ENCODE results near the gene UPB1. TPM values are rescaled to one million over a fixed set of nuclear protein-coding genes. Genes with fewer than 3 reads are reported as not detected.
"Not testable (repeated sequence)": the region's sequence is repeated elsewhere in the genome, so short reads cannot be mapped to it uniquely, and the experiment has no call there.

Gene UPB1
- total RNA-seq, 1 donor from 2014 or later: 0.32 TPM

DNA sequence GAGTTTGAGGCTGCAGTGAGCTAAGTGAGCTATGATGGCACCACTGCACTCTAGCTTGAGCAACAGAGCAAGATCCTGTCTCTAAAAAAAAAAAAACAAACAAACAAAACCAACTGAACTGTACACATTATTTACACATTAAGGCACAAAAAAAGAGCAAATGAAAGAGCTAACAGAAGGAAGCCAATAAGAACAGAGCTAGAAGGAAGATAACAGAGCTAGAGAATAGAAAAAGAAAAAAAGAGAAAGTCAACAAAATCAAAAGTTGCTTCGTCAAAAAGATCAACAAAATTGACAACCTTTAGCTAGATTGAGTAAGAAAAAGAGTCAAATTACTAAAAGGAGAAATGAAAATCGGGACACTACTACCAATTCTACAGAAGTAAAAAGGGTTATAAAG lies 34.8 kb downstream of the UPB1 start:
- DNase-seq (ENCODE audit: low spot score): no peak

DNA sequence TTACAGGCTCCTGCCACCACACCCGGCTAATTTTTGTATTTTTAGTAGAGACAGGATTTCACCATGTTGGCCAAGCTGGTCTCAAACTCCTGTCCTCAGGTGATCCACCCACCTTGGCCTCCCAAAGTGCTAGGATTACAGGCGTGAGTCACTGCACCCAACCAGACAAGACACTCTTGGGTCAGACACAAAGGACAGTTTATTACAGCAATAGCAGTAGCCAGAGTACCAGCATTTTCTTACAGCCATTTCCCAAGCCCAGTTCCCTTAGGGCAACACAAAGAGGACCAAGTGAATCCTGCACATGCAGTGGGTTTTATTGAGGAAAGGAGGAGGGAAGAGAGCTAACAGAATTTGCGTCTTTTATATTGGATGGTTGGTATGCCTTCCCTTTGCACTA lies 35.8 kb downstream of the UPB1 start:
- DNase-seq (ENCODE audit: low spot score): not testable (repeated sequence)

DNA sequence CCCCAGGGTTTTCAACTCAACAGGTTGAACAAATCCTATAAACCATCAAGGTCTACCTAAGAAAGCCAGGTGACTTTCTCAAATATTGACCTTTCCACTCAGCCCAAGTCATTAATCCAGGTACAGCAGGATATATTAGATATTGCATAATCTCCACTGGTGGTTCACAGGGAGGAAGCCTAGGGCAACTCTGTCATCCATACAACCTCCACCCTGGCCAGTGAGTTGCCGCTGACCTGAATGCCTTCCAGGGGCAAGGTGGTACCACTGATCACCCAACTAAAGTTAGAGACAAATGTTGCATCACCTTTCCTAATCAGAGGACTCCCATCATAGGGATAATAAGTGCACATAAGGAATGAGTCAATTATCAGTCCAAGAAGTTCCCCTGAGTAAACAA lies 36.9 kb downstream of the UPB1 start:
- DNase-seq (ENCODE audit: low spot score): no peak

DNA sequence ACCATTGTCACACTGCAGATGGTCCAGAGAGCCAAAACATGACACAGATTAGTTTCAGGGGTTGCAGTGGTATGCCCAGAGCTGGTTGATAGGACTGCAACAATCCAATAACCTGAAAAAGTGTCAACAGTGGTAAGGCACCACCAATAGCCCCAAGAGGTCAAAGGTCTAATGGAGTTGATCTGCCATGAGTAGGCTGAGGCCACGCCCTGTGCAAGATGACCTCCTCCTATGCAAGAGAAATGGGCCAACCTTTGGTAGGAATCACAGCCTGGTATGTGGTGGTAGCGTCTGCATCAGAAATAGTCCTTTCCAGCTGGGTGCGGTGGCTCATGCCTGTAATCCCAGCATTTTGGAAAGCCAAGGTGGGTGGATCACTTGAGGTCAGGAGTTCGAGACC lies 40.2 kb downstream of the UPB1 start:
- no peak for DNase-seq (ENCODE audit: low spot score)

DNA sequence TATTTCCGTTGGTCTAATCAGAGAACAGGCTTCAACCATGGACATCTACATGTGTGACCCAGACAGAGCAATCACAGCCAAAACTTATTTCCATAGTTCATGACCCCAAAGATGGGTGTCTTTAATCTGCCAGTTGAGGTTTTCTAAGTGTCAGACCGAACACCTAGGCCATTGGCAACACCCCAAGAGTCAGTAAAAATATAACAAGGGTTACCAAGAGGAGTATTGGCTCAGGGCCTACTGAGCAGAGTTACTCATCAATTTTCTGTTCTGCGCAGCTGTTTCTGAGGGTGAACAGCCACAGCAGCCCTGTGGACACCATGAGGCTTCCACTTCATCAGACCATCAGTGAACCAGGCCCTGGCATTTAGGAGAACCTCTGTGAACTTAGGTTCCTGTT lies 41.0 kb downstream of the UPB1 start:
- DNase-seq (ENCODE audit: low spot score): no peak

DNA sequence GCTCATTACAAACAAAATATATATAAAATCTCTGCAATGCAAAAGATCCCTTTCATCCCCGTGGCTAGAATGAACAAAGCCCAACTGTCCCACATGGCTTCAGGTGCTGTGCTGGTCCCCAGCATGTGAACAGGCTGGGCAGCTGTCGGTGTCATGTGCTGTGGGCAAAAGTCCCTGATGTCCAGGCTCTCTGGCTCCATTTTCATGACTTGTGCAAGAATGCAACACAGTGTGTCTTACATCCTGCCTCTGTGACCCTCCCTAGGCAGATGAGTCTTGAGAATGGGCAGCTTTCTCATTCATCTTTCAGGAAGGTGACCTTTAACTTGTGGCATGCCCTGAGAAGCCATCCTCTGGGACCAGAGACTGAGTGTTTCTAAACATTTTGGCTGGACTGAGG lies 45.3 kb downstream of the UPB1 start:
- DNase-seq (ENCODE audit: low spot score): no peak

DNA sequence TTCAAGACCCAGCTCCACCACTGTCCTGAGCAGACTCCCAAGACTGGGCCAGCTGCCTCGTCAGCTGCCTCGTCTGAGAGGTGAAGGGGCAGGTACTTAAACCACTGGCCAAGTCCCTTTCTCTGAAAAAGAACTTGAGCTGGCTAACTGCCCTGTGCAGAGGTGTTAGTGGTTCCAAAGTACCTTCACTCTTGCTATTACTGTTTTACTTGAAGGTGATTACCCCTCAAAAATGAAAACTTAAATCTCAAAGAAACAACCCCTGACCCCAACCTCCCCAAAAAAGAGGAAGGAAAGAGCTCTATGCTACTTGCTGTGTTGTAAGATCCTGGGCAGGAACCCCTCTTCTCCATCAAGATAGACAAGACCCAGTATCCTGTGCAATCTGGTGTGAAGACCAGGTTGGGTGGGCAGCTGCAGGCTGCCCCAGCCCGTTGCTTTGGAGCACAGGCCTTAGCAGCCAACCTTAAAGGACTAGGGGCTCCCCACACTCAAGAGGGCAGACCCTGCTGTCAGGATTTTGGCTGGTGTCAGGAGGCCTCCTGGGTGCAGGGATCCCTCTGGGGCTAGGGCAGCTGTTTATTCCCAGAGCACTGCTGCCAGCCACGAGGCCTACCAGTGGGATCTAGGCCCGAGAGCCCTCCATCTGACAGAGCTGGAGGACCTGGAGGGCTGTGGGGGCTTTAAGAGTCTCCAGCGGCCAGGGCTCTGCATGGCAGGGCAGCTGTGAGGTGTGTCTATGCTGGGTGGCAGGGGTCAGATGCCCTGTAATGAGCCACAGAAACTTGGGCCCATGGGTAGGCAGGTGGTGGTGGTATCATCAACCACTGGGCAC lies 46.8 kb downstream of the UPB1 start:
- no peak for DNase-seq (ENCODE audit: low spot score)

DNA sequence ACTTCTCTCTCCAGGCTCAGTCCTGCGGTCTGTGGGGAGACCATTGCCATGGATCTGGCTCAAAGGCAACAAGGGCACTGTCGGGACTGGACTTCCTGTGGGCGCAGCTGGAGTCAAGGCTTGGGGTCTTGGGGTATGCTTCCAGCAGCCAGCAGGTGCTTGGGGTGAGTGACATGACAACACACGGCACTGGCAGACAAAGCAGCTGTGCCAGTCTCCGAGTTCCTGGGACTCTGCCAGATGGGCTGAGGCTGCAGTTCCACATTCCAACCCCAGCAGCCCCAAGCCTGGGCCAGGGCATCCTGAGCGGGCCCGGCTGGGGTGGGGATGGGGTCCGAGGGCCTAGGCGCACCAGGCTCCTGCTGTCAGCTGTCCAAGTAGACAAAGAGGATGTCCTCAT lies 47.5 kb downstream of the UPB1 start:
- DNase-seq (ENCODE audit: low spot score): no peak

DNA sequence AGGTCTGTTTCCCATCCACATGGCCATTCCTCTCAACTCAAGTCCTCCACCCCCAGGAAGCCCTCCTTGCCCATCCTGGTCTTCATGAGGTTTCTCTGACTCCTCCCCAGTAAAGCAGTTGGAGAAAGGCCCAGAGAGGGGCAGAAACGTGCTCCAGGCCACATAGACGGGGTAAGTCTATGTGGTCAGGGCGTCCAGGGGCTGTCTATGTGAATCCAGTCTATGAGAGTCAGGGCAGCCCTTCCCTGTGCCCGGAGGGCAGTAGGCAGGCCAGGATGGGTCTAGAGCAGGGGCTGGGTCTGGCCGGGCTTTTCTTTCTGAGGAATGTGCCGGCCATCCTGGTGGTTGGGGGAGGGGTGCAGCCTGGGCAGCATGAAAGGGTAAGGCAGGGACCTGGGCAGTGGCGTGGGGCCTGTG lies 48.1 kb downstream of the UPB1 start:
- no peak for DNase-seq (ENCODE audit: low spot score)

DNA sequence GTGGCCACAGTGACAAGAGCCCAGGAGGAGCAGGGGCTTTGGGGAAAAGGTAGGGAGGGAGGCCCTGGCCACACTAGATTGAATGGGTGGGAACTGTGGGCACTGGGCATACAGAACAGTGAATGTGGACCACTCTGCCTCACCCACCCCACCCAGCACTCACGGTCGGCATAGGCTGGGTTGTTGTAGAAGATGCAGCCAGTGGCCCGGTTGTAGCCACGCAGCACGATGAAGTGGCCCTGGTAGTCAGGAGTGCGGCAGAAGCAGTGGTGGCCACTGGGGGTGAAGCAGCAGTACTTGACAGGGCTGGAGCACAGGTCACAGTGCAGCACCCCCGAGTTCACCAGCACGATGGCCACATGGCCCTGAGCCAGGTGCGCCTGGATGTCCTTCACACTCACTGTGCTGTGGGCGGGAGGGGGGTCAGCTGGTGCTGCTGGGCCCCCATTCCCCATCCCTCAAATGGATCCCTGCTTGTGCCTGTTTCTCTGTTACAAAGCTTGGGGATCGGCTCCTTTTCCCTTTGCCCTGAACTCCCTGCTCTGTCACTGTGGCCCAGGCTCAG lies 48.6 kb downstream of the UPB1 start:
- no peak for DNase-seq (ENCODE audit: low spot score)

DNA sequence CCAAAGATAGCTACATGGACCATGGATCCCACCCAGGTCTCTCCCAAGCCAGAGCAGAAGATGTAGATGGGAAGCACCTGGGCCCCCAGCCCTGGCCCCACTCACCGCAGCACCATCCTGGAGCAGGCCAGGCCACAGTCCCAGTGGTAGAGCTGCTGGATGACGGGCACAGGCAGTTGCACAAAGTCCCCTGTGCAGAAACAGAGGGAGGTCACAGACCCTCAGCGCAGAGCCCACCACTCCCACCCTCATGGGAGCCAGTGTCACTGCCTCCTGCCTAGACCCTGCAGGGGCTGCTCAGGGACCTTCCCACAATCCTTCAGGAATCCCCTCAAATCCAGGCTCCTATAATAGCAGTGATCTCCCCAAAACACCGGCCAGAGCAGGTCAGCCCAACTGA lies 53.7 kb downstream of the UPB1 start:
- no peak for DNase-seq (ENCODE audit: low spot score)

DNA sequence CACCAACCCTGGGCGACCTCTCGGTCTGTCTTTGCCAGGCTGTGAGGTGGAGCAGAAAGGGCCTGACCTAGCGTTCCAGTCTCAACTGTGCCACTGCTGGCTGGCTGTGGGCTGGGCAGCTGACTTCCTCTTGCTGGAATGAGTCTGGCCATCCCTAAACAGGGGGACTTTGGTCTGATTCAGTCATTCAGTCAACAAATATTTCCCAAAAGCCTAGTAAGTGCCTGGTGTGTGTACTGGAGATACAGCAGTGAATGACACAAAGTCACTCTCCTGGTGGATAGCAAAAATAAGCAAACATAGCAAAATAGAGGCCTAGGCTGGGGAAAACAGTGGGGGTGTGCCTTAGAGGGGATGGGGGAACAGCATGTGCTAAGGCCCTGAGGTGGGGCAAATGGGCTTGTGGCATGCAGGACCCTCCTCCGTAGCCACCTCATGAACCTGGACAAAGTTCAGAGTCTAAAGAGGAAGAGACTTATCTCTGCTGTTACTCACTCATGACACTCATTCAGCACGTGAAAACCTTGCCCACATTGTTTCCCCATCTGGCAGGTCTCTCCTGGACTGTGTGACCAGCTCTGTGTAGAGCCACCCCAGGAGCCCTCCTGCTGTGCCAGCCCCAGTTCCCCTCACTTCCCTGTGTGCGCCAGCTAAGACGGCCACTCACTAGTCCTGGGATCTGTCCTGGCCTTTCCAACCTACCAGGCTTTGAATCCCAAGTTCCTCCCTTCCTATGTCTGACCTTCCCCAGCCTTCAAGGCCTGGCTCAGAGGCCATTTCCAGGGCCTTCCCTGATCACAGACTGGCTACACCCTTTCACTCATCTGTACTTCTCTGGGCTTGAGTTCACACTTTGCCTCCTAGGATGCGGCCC lies 55.1 kb downstream of the UPB1 start:
- DNase-seq (ENCODE audit: low spot score): no peak

DNA sequence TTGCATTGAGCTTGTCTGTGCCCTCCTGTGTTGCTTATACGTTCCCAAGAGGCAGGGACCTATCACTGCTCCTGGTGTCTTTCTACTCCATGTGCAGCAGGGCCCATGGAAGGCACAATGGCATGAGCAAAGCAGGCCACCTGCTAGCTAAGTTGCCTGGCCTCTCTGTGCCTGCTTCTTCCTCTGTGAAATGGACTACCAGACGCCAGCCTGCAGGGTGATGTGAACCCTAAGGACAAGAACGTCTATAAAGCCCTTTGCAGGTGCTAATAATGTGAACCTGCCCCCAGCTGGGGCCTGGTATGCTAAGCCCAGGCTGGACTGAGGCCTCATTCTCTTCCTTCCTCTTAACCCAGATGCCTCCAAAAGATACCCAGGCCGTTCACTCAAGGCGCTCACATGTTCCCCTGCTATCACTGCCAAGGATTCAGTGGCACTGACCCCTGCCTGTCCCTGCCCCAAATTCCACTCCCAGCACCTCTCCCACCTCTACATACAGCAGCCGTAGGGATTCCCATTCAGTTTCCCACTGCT lies 55.8 kb downstream of the UPB1 start:
- no peak for DNase-seq (ENCODE audit: low spot score)

DNA sequence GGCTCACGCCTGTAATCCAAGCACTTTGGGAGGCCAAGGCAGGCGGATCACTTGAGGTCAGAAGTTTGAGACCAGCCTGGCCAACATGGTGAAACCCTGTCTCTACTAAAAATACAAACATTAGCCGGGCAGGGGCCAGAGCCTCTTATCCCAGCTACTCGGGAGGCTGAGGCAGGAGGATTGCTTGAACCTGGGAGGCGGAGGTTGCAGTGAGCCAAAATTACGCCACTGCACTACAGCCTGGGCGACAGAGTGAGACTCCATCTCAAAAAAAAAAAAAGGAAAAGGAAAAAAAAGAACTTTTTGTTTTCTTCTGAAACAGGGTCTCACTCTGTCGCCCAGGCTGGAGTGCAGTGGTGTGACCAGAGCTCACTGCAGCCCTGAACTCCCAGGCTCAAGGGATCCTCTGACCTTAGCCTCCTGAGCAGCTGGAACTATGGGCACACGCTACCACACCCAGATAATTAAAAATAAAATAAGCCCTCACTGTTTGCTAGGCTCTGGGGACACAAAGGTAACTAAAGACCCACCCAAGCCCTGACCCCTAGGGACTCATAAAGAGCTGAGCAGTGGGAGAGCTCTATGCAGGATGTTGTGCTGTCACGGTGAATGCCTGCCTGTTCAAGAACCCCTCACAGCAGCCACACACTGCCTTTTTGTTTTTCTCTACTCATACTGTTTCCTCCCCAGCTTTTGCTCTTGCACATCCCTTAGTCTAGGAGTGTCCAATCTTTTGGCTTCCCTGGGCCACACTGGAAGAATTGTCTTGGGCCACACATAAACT lies 57.6 kb downstream of the UPB1 start:
- not testable (repeated sequence) for DNase-seq (ENCODE audit: low spot score)

DNA sequence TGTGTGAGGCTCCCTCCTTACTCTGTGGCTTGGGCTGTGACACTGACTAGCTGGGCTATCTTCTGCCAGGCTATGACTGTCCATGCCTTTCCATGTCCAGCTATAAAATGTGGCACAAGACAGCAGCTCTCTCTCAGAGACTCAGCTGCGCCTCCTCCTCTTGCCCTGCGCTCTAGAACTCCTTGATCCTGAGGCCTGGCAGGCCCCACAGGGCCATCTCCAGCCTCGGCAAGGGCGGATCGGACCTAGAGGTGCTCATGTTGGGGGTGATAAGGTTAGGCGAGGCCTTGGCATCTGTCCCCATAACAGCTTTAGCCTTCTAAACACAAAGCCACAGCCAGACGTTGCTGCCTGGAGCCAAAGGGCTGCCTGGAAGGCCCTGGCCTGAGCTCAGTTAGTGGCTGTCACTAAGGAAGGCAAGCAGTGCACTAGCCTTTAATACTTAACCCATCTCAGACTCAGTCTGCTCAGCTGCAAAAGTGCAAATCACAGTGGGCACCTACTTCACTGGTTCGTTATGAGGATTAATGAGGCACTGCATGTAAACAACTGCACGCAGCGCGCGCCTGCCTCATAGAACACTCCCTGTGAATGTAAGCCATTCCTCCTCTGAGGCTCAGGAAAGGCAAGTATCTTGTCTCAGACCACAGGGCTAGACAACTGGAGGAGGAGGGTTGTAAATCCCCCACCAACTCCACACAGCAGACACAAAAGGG lies 58.6 kb downstream of the UPB1 start:
- DNase-seq (ENCODE audit: low spot score): no peak

DNA sequence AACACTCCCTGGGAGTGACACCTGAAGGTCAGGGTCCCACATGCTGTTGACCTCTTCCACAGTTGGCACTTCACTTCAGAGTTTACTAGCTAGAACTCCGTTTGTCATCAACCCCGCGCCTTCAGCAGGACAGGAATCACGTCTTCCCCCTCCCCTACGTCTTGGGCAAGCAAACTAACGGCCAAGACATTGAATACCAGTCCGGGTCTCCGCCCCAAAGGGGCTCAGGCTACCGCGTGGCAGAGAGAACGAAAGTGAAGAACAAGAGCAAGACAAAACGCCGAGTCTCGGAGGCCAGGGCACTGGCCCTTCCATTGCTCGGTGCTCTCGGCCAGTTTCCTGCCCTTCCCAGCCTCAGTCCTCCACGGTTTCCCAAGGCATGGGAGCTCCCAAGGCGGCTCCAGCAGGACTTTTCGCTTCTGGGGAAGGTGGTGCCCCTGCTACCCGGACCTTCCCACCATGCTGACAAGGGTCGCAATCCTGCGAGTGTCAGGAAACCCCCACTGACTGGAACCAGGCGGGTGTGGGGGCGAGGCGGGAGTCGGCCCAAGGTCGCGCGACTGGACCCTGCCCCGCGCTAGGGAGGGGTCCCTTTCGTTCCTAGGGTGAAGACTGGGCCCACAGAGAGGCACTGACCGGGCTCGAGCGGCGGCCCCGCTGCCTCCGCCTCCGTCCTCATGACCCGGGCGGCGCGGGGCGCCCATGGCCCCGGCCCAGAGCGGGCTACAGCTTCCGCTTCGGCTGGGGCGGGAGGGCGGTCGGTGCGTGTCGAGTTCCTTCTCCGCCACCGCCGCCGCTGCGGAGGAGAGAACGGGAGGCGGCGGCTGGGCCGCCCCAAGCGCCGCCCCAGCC lies 59.4 kb downstream of the UPB1 start, which contains the start of gene GUCD1:
GUCD1 (minus strand) TSS at position 826 of the 852 bp plus-strand sequence; CDS start at position 679, 147 bp downstream.
- DNase-seq (ENCODE audit: low spot score): no peak

DNA sequence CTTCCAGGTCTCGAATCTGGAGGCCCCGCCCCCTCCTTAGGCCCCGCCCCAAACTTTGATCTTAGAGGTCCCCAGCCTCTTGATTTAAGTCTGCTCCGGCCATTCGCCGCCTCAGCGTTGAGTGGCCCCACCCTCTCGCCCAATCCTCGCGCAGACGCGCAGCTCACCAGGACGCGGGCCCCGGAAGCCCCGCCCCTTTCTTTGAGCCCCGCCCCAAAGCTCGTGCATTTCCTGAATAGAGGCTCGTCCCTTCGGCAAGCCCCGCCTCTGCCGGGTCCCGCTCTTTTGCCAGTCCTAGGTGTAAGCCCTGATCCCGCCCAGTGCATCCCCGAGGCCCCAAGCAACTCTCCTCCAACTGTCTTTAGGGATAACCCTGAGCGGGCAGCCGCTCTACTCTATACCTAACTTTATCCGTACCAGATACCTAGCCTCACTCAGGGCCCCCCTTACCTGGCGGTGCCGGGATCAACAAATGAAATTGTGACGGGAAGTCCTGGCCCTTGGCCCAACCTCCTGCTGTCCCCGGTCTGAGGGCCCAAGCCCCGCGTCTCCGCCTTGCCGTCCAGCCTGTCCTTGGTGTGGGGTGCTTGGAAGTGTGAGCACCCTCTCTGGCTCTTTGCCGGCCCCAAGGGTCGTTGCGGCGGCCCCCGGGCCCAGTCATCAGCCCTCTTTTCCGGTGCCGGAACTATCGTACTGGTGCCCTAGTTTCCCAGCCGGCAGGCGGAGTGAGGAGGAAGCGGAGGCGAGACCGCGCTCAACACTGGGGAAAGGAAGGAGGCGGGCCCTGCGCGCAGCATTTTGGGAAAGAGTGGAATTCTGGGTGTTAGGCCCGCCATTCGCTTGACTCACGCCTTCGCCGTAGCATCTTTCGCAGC lies 60.3 kb downstream of the UPB1 start, which contains the start of gene SNRPD3:
SNRPD3 (plus strand) TSS at position 835 of the 875 bp plus-strand sequence. CDS start 1,676 bp downstream, outside the sequence.
- peak; percentile 100 for DNase-seq (ENCODE audit: low spot score)

DNA sequence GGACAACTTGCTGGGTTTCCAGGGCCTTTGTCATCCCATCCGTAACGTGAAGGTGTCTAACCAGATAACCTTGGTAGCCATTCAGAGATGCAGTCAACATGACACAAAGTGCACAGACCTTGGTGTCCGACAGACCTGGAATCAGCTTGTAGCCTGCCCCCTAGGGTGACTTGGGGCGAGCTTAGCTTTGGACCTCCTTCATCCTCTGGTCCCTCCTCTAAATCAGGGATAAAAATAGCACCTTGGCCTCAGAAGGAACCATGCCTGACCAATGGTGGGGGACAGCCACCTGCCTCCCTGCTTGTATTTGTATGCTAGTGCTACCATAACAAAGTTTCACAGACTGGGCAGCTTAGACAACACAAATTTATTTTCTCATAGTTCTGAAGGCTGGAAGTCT lies 64.3 kb downstream of the UPB1 start:
- DNase-seq (ENCODE audit: low spot score): no peak
